ENCODE measurements around the gene DCAF10.
"Not testable (repeated sequence)": the region's sequence is repeated elsewhere in the genome, so short reads cannot be mapped to it uniquely, and the experiment has no call there.

The DCAF10 gene

GRCh38 chr9:37800631-37801286 lies at the start of gene DCAF10:
Gene DCAF10 (plus strand): TSS chr9:37800797. CDS start chr9:37800867, 70 bp downstream.
- peak; percentile 64 to 81 for DNase-seq (ENCODE audit: extremely low read depth in 1 of 2, low read depth in 1 of 2)

GRCh38 chr9:37751186-37751585 lies 49.4 kb upstream of the DCAF10 start:
- no peak for DNase-seq (ENCODE audit: extremely low read depth in 1 of 2, low read depth in 1 of 2)

- DNase-seq (ENCODE audit: extremely low read depth in 1 of 2, low read depth in 1 of 2) = not testable (repeated sequence)
Observed at GRCh38 chr9:37751704-37752103, 48.9 kb upstream of the DCAF10 start.

GRCh38 chr9:37752112-37752511 lies 48.5 kb upstream of the DCAF10 start:
- not testable (repeated sequence) for DNase-seq (ENCODE audit: extremely low read depth in 1 of 2, low read depth in 1 of 2)

- DNase-seq (ENCODE audit: extremely low read depth in 1 of 2, low read depth in 1 of 2) = no peak
Observed at GRCh38 chr9:37752642-37753488, 47.7 kb upstream of the DCAF10 start.

- peak in 1 of 2 donors; percentile 54 for DNase-seq (ENCODE audit: extremely low read depth in 1 of 2, low read depth in 1 of 2)
Observed at GRCh38 chr9:37753489-37754190, 47.0 kb upstream of the DCAF10 start, which contains the start of gene TRMT10B. Gene TRMT10B (plus strand): TSS chr9:37753805. CDS start chr9:37761932, 8,127 bp downstream.

GRCh38 chr9:37758747-37759146 lies 41.9 kb upstream of the DCAF10 start:
- no peak for DNase-seq (ENCODE audit: extremely low read depth in 1 of 2, low read depth in 1 of 2)

- DNase-seq (ENCODE audit: extremely low read depth in 1 of 2, low read depth in 1 of 2) = no peak
Observed at GRCh38 chr9:37760416-37761161, 40.0 kb upstream of the DCAF10 start.

GRCh38 chr9:37761511-37761910 lies 39.1 kb upstream of the DCAF10 start:
- no peak for DNase-seq (ENCODE audit: extremely low read depth in 1 of 2, low read depth in 1 of 2)

GRCh38 chr9:37765263-37765662 lies 35.3 kb upstream of the DCAF10 start:
- DNase-seq (ENCODE audit: extremely low read depth in 1 of 2, low read depth in 1 of 2) = not testable (repeated sequence)

- no peak for DNase-seq (ENCODE audit: extremely low read depth in 1 of 2, low read depth in 1 of 2)
Observed at GRCh38 chr9:37769306-37769705, 31.3 kb upstream of the DCAF10 start.

GRCh38 chr9:37769995-37770394 lies 30.6 kb upstream of the DCAF10 start:
- DNase-seq (ENCODE audit: extremely low read depth in 1 of 2, low read depth in 1 of 2) = no peak

- no peak for DNase-seq (ENCODE audit: extremely low read depth in 1 of 2, low read depth in 1 of 2)
Observed at GRCh38 chr9:37775216-37775919, 25.2 kb upstream of the DCAF10 start.

- DNase-seq (ENCODE audit: extremely low read depth in 1 of 2, low read depth in 1 of 2) = no peak
Observed at GRCh38 chr9:37776328-37776727, 24.3 kb upstream of the DCAF10 start.

- no peak for DNase-seq (ENCODE audit: extremely low read depth in 1 of 2, low read depth in 1 of 2)
Observed at GRCh38 chr9:37778534-37778933, 22.1 kb upstream of the DCAF10 start.

- no peak for DNase-seq (ENCODE audit: extremely low read depth in 1 of 2, low read depth in 1 of 2)
Observed at GRCh38 chr9:37784291-37784615, 16.3 kb upstream of the DCAF10 start.

- DNase-seq (ENCODE audit: extremely low read depth in 1 of 2, low read depth in 1 of 2) = peak; percentile 59 to 79
Observed at GRCh38 chr9:37784616-37785483, 15.7 kb upstream of the DCAF10 start, which contains the start of gene EXOSC3. Gene EXOSC3 (minus strand): TSS chr9:37785064. CDS start chr9:37785044, 20 bp downstream.

- no peak for DNase-seq (ENCODE audit: extremely low read depth in 1 of 2, low read depth in 1 of 2)
Observed at GRCh38 chr9:37787059-37787458, 13.5 kb upstream of the DCAF10 start.

- DNase-seq (ENCODE audit: extremely low read depth in 1 of 2, low read depth in 1 of 2) = no peak
Observed at GRCh38 chr9:37788332-37788731, 12.3 kb upstream of the DCAF10 start.
